ENCODE results near the gene AP3B1.
"Not testable (repeated sequence)": the region's sequence is repeated elsewhere in the genome, so short reads cannot be mapped to it uniquely, and the experiment has no call there.

Gene AP3B1

DNA sequence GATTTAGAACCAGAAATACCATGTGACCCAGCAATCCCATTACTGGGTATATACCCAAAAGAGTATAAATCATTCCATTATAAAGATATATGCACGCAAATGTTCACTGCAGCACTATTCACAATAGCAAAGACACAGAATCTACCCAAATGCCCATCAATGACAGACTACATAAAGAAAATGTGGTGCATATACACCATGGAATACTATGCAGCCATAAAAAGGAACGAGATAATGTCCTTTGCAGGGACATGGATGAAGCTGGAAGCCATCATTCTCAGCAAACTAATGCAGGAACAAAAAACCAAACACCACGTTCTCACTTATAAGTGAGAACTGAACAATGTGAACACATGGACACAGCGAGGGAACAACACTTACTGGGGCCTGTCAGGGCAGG is 105.8 kb downstream of the AP3B1 start:
- H3K4me3 ChIP-seq (ENCODE audit: low read depth in 1 of 2, low read length in 2 of 2); H3K4me2 ChIP-seq (ENCODE audit: insufficient read depth, low read length); H3K27ac ChIP-seq (ENCODE audit: low read length); H4K20me1 ChIP-seq (ENCODE audit: insufficient read depth, low read length); H3K27me3 ChIP-seq (ENCODE audit: insufficient read depth, low read length, poor library complexity); H3K9me3 ChIP-seq (ENCODE audit: insufficient read depth, low read length, severe bottlenecking); ATAC-seq (ENCODE audit: insufficient read depth, low read depth); H3K9ac ChIP-seq (ENCODE audit: low read depth, low read length); H3K79me2 ChIP-seq (ENCODE audit: insufficient read depth, low read length); H3K4me1 ChIP-seq (ENCODE audit: insufficient read depth, low read length); H3K36me3 ChIP-seq (ENCODE audit: insufficient read depth, low read length); DNase-seq; H2AFZ ChIP-seq (ENCODE audit: low read depth, low read length): not testable (repeated sequence)

DNA sequence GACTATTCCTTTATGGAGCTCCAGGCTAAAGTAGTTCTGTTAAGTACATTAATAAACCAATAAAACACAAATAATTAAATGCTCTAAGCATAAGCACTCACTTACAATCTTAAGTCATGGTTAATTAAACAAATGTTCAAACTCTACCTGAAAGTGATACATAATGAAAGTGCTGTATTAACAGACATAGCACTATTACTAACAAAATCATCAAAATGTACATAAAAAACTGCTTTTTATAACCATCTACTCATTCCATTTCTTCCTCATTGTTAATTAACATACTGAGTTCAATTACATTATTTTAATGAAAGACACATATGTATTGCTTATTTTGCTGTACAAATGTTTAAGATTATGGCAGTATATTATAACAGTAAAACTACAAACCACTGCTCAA is 107.3 kb downstream of the AP3B1 start:
- Histone ChIP-seq H3K79me2 (ENCODE audit: insufficient read depth, low read length) (no peaks in the 10 kb centered on the region), H3K9ac (ENCODE audit: low read depth, low read length) (no peak overlapping the region), H3K27ac (ENCODE audit: low read length) (no peak overlapping the region), H3K4me2 (ENCODE audit: insufficient read depth, low read length) (no peak overlapping the region), H3K9me3 (ENCODE audit: insufficient read depth, low read length, severe bottlenecking) (no peaks in the 10 kb centered on the region), H2AFZ (ENCODE audit: low read depth, low read length) (no peak overlapping the region), H3K27me3 (ENCODE audit: insufficient read depth, low read length, poor library complexity) (no peaks in the 10 kb centered on the region), H3K4me1 (ENCODE audit: insufficient read depth, low read length) (no peaks in the 10 kb centered on the region), H3K36me3 (ENCODE audit: insufficient read depth, low read length) (peaks cover 5% of the 10 kb centered on the region; the same call in 1 of the 2 replicates), H4K20me1 (ENCODE audit: insufficient read depth, low read length) (no peaks in the 10 kb centered on the region), H3K4me3 (ENCODE audit: low read depth in 1 of 2, low read length in 2 of 2) (no peak overlapping the region)
- TF ChIP-seq, protein P1, sequence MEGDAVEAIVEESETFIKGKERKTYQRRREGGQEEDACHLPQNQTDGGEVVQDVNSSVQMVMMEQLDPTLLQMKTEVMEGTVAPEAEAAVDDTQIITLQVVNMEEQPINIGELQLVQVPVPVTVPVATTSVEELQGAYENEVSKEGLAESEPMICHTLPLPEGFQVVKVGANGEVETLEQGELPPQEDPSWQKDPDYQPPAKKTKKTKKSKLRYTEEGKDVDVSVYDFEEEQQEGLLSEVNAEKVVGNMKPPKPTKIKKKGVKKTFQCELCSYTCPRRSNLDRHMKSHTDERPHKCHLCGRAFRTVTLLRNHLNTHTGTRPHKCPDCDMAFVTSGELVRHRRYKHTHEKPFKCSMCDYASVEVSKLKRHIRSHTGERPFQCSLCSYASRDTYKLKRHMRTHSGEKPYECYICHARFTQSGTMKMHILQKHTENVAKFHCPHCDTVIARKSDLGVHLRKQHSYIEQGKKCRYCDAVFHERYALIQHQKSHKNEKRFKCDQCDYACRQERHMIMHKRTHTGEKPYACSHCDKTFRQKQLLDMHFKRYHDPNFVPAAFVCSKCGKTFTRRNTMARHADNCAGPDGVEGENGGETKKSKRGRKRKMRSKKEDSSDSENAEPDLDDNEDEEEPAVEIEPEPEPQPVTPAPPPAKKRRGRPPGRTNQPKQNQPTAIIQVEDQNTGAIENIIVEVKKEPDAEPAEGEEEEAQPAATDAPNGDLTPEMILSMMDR (IDR thresholded peaks at IDR 0.05; ENCODE audit: borderline replicate concordance, extremely low read depth, low read length, poor library complexity, severe bottlenecking): no peak
- no peak for TF ChIP-seq EZH2 (IDR thresholded peaks at IDR 0.05; ENCODE audit: borderline replicate concordance, low read depth, low read length, severe bottlenecking)
- DNase-seq (no peak), ATAC-seq (ENCODE audit: insufficient read depth, low read depth) (no peak)

DNA sequence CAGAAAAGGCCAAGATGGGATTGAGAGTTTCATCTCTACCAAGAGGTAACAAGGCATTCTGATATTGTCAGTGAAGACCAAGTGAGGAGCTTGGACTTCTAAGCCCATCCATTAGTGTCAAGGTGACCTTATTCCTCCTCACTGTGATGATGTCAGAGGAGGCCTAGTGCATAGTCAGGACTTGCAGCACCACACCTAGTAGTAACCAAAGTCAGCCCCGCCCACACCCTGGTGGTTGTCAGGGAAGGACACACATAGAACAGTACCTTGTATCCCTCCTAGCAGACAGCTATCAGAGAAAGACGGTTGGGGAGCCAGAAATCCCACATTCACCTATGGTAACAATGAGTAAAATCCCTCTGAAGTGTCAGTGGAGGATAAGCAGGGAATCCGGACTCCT is 111.7 kb downstream of the AP3B1 start:
- TF ChIP-seq, protein P1 (IDR thresholded peaks at IDR 0.05; ENCODE audit: borderline replicate concordance, extremely low read depth, low read length, poor library complexity, severe bottlenecking): no peak
- no peak for TF ChIP-seq EZH2 (IDR thresholded peaks at IDR 0.05; ENCODE audit: borderline replicate concordance, low read depth, low read length, severe bottlenecking)
- Histone ChIP-seq H3K4me1 (ENCODE audit: insufficient read depth, low read length) (no peaks in the 10 kb centered on the region), H3K9ac (ENCODE audit: low read depth, low read length) (no peak overlapping the region), H3K9me3 (ENCODE audit: insufficient read depth, low read length, severe bottlenecking) (no peaks in the 10 kb centered on the region), H3K27me3 (ENCODE audit: insufficient read depth, low read length, poor library complexity) (no peaks in the 10 kb centered on the region), H2AFZ (ENCODE audit: low read depth, low read length) (no peak overlapping the region), H3K4me2 (ENCODE audit: insufficient read depth, low read length) (no peak overlapping the region), H3K79me2 (ENCODE audit: insufficient read depth, low read length) (no peaks in the 10 kb centered on the region), H3K27ac (ENCODE audit: low read length) (no peak overlapping the region), H3K4me3 (ENCODE audit: low read depth in 1 of 2, low read length in 2 of 2) (no peak overlapping the region), H4K20me1 (ENCODE audit: insufficient read depth, low read length) (no peaks in the 10 kb centered on the region), H3K36me3 (ENCODE audit: insufficient read depth, low read length) (peaks cover 7% of the 10 kb centered on the region)
- ATAC-seq (ENCODE audit: insufficient read depth, low read depth) (no peak), DNase-seq (no peak)

DNA sequence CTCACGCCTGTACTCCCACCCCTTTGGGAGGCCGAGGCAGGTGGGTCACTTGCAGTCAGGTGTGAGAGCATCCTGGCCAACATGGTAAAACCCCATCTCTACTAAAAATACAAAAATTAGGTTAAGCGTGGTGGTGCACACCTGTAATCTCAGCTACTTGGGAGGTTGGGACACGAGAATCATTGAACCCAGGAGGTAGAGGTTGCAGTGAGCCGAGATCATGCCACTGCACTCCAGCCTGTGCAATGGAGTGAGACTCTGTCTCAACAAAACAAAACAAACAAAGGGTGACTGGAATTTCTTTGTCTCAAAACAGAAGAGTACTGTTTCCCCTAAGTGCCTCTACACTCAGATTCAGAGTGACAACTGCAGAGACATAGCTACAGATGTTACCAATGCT is 116.1 kb downstream of the AP3B1 start:
- H3K79me2 ChIP-seq (ENCODE audit: insufficient read depth, low read length): no peaks in the 10 kb centered on the region

DNA sequence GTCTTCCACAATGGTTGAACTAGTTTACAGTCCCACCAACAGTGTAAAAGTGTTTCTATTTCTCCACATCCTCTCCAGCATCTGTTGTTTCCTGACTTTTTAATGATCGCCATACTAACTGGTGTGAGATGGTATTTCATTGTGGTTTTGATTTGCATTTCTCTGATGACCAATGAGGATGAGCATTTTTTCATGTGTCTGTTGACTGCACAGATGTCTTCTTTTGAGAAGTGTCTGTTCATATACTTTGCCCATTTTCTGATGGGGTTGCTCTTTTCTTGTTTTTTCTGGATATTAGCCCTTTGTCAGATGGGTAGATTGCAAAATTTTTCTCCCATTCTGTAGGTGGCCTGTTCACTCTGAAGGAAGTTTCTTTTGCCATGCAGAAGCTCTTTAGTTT is 124.2 kb downstream of the AP3B1 start:
- DNase-seq; H3K4me3 ChIP-seq (ENCODE audit: low read depth in 1 of 2, low read length in 2 of 2); H3K4me1 ChIP-seq (ENCODE audit: insufficient read depth, low read length); ATAC-seq (ENCODE audit: insufficient read depth, low read depth); H3K9me3 ChIP-seq (ENCODE audit: insufficient read depth, low read length, severe bottlenecking); H4K20me1 ChIP-seq (ENCODE audit: insufficient read depth, low read length); H3K9ac ChIP-seq (ENCODE audit: low read depth, low read length); H3K27ac ChIP-seq (ENCODE audit: low read length); H3K27me3 ChIP-seq (ENCODE audit: insufficient read depth, low read length, poor library complexity); H3K79me2 ChIP-seq (ENCODE audit: insufficient read depth, low read length); H2AFZ ChIP-seq (ENCODE audit: low read depth, low read length); H3K4me2 ChIP-seq (ENCODE audit: insufficient read depth, low read length): not testable (repeated sequence)
- peaks cover 20% of the 10 kb centered on the region for H3K36me3 ChIP-seq (ENCODE audit: insufficient read depth, low read length)

More for the DNA sequence above, 116.1 kb downstream of the AP3B1 start:
- no peak overlapping the region for H3K4me3 ChIP-seq (ENCODE audit: low read depth in 1 of 2, low read length in 2 of 2)
- H3K9ac ChIP-seq (ENCODE audit: low read depth, low read length): no peak overlapping the region
- H4K20me1 ChIP-seq (ENCODE audit: insufficient read depth, low read length): no peaks in the 10 kb centered on the region
- H3K36me3 ChIP-seq (ENCODE audit: insufficient read depth, low read length): peaks cover 33% of the 10 kb centered on the region
- ATAC-seq (ENCODE audit: insufficient read depth, low read depth): no peak
- no peak overlapping the region for H3K27ac ChIP-seq (ENCODE audit: low read length)
- no peaks in the 10 kb centered on the region for H3K9me3 ChIP-seq (ENCODE audit: insufficient read depth, low read length, severe bottlenecking)
- no peaks in the 10 kb centered on the region for H3K27me3 ChIP-seq (ENCODE audit: insufficient read depth, low read length, poor library complexity)
- DNase-seq: no peak
- H3K4me1 ChIP-seq (ENCODE audit: insufficient read depth, low read length): no peaks in the 10 kb centered on the region
- H2AFZ ChIP-seq (ENCODE audit: low read depth, low read length): no peak overlapping the region
- no peak overlapping the region for H3K4me2 ChIP-seq (ENCODE audit: insufficient read depth, low read length)
- TF ChIP-seq, protein P1 (IDR thresholded peaks at IDR 0.05; ENCODE audit: borderline replicate concordance, extremely low read depth, low read length, poor library complexity, severe bottlenecking): no peak
- TF ChIP-seq EZH2 (IDR thresholded peaks at IDR 0.05; ENCODE audit: borderline replicate concordance, low read depth, low read length, severe bottlenecking): no peak
